Measurements from ENCODE around the gene CR2. TPM values are rescaled to one million over a fixed set of nuclear protein-coding genes. Genes with fewer than 3 reads are reported as not detected.
A peak's percentile ranks its signal among the peaks of the same experiment; 100 is the strongest.
"Not testable (repeated sequence)": the region's sequence is repeated elsewhere in the genome, so short reads cannot be mapped to it uniquely, and the experiment has no call there.

Gene CR2
- polyA plus RNA-seq (ENCODE audit: insufficient read length in 12 of 12) = 1 to 10 TPM in 2 of 12 donors, under 1 TPM in 4, not detected in 6; 0.19 to 2.8 (median 0.40) TPM
- long read RNA-seq, donor 1 = 0 reads
- long read RNA-seq, donor 2 = 0 reads
- long read RNA-seq, donor 3 = 0 reads
- long read RNA-seq, donor 4 = 0 reads
- long read RNA-seq, donor 5 = 0 reads
- long read RNA-seq, donor 6 = 0 reads
- long read RNA-seq, donor 7 = 0 reads
- long read RNA-seq, donor 8 = 0 reads
- long read RNA-seq, donor 9 = 0 reads
- long read RNA-seq, donor 10 = 0 reads
- long read RNA-seq, donor 11 = 0 reads

GRCh38 chr1:207454046-207454964 lies at the start of gene CR2:
TSS of gene CR2 (plus strand) at chr1:207454328. CDS start at chr1:207454419, 91 bp downstream.
- DNase-seq = peak; percentile 2

GRCh38 chr1:207404849-207405525 lies 49.1 kb upstream of the CR2 start:
- DNase-seq = peak; percentile 43

GRCh38 chr1:207405814-207406213 lies 48.3 kb upstream of the CR2 start:
- DNase-seq = no peak

- DNase-seq = no peak
Measured at GRCh38 chr1:207407655-207408260, 46.4 kb upstream of the CR2 start.

- no peak for DNase-seq
Measured at GRCh38 chr1:207412845-207413244, 41.3 kb upstream of the CR2 start.

- DNase-seq = no peak
Measured at GRCh38 chr1:207414606-207415108, 39.5 kb upstream of the CR2 start.

GRCh38 chr1:207417076-207417475 lies 37.1 kb upstream of the CR2 start:
- no peak for DNase-seq

GRCh38 chr1:207418351-207418750 lies 35.8 kb upstream of the CR2 start:
- no peak for DNase-seq

- DNase-seq = no peak
Measured at GRCh38 chr1:207420109-207420508, 34.0 kb upstream of the CR2 start.

- no peak for DNase-seq
Measured at GRCh38 chr1:207421078-207421477, 33.0 kb upstream of the CR2 start.

GRCh38 chr1:207423560-207424292 lies 30.4 kb upstream of the CR2 start:
- no peak for DNase-seq

- DNase-seq = no peak
Measured at GRCh38 chr1:207424570-207425131, 29.5 kb upstream of the CR2 start.

GRCh38 chr1:207427832-207428585 lies 26.1 kb upstream of the CR2 start:
- DNase-seq = no peak

- no peak for DNase-seq
Measured at GRCh38 chr1:207428783-207429182, 25.3 kb upstream of the CR2 start.

GRCh38 chr1:207429963-207430362 lies 24.2 kb upstream of the CR2 start:
- DNase-seq = no peak

- no peak for DNase-seq
Measured at GRCh38 chr1:207430602-207431001, 23.5 kb upstream of the CR2 start.

- DNase-seq = no peak
Measured at GRCh38 chr1:207431508-207431907, 22.6 kb upstream of the CR2 start.

GRCh38 chr1:207433435-207433834 lies 20.7 kb upstream of the CR2 start:
- DNase-seq = no peak

GRCh38 chr1:207436746-207437145 lies 17.4 kb upstream of the CR2 start:
- not testable (repeated sequence) for DNase-seq

- no peak for DNase-seq
Measured at GRCh38 chr1:207440626-207441025, 13.5 kb upstream of the CR2 start.

Data from muscle of arm (tissue), 14 donors.